GM19351 (cell line): ENCODE results near the gene MEIOC.
A peak's percentile ranks its signal among the peaks of the same experiment; 100 is the strongest.
"Not testable (repeated sequence)": the region's sequence is repeated elsewhere in the genome, so short reads cannot be mapped to it uniquely, and the experiment has no call there.

Experiments used
- ATAC-seq: cut with Tn5 transposase; IDR thresholded peaks from one replicate; pipeline ENCODE4 v1.9.1; 2021; ENCODE audit warnings: mild to moderate bottlenecking, moderate library complexity; ENCODE audit not compliant: unreplicated experiment

MEIOC gene

GRCh38 chr17:44646280-44646679, 10.0 kb upstream of the MEIOC start:
- no peak for ATAC-seq

GRCh38 chr17:44647736-44648135, 8.5 kb upstream of the MEIOC start:
- ATAC-seq = no peak

DNA sequence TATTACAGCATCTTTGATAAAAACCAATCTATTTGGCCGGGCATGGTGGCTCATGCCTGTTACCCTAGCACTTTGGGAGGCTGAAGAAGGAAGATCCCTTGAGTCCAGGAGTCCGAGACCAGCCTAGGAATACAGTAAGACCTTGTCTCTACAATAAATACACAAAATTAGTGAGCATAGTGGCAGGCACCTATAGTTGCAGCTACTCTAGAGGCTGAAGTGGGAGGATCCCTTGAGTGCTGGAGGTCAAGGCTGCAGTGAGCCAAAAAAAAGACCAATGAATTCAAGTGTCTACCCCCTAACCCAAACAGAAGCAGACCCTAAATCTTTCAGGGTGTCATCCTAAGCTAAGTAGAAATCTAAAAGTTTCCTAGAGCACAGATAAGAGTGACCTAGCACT, 7.3 kb upstream of the MEIOC start:
- ATAC-seq = no peak

- no peak for ATAC-seq
These were observed 5.0 kb upstream of the MEIOC start for GRCh38 chr17:44651228-44651627.

DNA sequence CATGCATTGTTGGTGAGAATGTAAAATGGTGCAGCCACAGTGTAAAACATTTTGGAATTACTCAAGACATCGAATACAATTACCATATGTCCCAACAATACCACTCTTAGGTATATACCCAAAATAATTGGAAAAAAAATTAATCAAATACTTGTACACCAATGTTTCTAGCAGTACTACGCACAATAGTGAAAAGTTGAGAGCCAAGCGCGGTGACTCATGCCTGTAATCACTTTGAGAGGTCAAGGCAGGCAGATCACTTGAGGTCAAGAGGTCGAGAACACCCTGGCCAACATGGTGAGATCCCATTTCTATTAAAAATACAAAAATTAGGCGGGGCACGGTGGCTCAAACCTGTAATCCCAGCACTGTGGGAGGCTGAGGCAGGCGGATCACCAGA, 3.5 kb upstream of the MEIOC start:
- ATAC-seq = no peak

DNA sequence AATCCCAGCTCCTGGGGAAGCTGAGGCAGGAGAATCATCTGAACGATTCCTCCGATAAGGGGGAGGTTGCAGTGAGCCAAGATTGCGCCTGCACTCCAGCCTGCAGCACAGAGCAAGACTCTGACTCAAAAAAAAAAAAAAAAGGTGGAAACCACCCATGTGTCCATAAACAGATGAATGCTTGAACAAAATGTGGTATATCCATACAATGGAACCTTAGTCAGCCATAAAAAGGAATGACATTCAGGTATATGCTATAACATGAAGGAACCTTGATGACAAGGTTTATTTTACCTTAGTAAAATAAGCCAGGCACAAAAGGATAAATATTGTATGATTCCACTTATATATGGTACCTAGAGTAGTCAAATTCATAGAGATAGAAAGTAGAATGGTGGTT, 2.9 kb upstream of the MEIOC start:
- ATAC-seq = no peak

- no peak for ATAC-seq
These were observed 2.3 kb upstream of the MEIOC start for GRCh38 chr17:44653954-44654353.

GRCh38 chr17:44661835-44662234, 5.6 kb downstream of the MEIOC start:
- ATAC-seq = no peak

GRCh38 chr17:44663095-44663494, 6.8 kb downstream of the MEIOC start:
- ATAC-seq = no peak

- no peak for ATAC-seq
These were observed 8.6 kb downstream of the MEIOC start for GRCh38 chr17:44664867-44665266.

DNA sequence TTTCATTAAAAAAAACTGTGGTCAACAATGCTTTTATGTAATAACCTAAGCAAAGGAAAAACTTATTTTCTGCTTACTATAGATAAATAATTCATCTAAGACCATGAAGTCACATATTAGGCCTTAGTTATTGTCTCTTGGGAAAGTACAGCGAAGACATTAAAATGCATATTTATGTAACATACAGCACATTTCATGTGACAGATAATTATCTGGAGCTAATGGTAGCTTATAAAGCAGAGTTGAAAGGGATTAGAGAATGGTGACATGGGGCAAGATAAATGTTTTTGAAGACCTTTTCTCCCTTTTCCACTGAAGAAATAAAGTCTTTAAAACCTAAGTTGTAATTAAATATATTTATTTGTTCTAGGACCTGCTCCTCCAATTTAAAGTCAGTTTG, 9.7 kb downstream of the MEIOC start:
- ATAC-seq = no peak

DNA sequence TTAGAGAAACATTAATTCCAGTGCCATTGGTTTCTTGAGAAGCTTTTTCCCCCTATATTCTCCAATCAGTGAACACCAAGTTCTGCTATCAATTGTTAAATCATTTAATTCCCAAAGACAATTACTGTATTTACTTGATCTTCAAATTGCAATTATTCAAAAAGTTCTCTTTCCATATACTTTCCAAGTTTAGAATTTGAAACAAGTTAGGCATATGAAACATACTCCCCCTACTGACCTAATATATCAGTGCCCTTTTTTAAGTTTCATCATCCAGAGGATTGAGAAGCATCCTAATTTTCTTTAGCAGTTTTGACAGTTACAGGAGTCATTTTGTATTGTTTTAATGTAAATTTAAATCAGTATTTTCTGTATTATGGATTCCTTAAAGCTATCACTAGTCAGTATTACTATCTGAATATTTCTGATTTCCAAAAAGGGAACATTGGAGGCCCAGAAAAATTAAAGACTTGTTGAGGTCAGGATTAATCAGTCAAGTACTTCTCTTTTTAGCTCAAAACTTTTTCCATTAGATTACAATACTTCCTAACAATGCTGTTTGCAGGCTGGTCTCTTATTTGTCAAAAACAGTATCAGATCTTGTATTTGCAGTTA, 16.3 kb downstream of the MEIOC start:
- no peak for ATAC-seq

GRCh38 chr17:44673893-44674292, 17.6 kb downstream of the MEIOC start:
- no peak for ATAC-seq

DNA sequence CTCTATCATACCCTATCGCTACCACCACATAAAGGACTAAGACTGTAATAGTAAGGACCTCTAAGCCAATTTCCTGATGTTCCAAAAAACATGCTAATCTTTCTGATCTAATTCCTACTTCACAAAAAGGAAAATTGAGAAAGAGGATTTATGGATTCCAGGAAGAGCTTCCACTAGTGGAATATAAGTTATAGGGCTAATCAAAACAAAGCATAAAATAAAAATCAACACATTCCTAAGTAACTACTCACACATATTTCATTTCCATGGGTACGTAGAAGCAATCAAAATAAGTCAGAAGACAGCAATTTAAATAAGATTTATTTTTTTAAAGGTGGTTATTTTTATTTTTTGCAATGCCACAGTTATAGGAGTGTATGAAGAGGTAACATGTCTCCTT, 20.9 kb downstream of the MEIOC start:
- no peak for ATAC-seq

GRCh38 chr17:44683303-44683702, 27.0 kb downstream of the MEIOC start:
- not testable (repeated sequence) for ATAC-seq

DNA sequence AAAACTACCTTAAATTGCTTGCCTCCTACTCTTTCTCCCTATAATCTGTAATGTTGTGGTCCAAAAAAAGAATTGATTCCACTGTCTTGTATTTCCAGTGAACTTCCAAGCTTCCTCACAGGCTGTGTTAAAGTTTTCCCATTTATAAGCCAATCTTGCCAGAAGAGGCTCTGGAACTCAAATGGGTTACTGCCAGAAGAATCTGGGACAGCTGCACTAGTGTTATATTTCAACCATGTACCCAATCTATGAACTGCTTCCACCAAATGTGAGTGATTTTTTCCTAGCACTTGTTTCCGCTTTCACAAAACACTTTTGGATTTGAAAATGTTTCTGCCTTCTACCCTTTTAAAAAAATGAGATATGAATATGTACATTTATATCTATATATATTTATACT, 31.5 kb downstream of the MEIOC start:
- no peak for ATAC-seq

DNA sequence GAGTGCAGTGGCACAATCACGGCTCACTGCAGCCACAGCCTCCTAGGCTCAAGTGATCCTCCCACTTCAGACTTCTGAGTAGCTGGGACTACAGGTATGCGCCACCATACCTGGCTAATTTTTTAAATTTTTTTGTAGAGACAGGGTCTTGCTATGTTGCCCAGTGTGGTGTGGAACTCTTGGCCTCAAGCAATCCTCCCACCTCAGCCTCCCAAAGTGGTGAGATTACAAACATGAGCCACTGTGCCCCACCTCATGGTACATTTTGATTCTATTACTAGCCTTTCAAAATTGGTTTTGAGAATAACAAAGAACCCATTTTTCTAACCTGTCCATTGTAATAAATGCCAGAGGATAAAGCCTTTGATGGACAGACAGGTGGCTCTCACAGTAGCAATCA, 31.9 kb downstream of the MEIOC start:
- no peak for ATAC-seq

DNA sequence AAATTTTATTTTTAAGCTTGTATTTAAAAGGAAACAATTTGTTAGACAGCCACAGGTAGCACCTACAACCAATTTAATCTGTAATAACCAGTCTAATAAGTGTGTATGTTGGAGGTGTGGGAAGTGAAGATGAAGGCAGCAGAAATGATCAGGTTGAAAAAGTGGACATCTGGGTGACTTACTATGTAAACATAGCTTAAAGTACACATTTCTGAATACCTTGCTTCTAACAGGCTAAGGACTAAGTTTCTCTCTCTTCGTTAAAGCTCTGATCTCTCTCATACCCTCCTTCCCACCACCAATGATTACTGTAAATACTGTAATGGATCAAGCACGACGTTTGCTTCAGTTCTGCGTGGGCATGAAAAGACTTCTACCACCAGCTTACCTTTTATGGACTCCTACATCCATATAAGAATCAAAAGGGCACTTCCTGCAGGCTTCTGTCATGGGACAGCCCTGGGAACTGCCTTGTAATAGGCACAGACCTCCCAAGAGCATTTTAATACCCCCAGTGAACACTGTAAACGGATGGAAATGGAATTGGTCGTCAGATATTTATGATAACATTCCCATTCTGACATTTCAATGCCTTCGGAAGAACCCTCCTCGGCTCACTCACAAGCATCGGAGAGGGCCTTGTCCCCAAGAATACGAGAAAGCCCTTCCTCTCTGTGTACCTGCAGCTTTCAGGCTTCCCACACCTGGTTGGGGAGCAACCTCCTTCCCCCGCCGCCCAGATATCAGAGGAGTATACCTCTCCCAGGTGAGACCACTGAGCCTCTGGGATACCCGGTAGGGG, 32.6 kb downstream of the MEIOC start:
- no peak for ATAC-seq

GRCh38 chr17:44689477-44690217, 33.4 kb downstream of the MEIOC start, which contains the start of gene CCDC43:
CCDC43 (minus strand) TSS chr17:44689776; CDS start chr17:44689753, 23 bp downstream.
- ATAC-seq = peak; percentile 75

- not testable (repeated sequence) for ATAC-seq
These were observed 34.6 kb downstream of the MEIOC start for GRCh38 chr17:44690746-44691306.

DNA sequence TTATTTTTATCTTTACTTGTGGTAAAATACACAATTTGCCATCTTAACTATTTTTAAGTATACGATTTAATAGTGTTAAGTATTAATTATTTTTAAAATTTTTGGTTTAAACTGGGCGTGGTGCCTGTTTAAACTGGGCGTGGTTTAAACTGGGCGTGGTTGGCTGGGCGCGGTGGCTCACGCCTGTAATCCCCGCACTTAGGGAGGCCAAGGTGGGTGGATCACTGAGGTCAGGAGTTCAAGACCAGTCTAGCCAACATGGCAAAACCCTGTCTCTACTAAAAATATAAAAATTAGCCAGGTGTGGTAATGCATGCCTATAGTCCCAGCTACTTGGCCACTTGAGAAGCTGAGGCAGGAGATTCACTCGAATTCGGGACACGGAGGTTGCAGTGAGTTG, 37.3 kb downstream of the MEIOC start:
- ATAC-seq = no peak
